Neural progenitor cell (in vitro differentiated cells): Measurements from ENCODE around the gene NEDD4. TPM values are rescaled to one million over a fixed set of nuclear protein-coding genes. Genes with fewer than 3 reads are reported as not detected.

Source experiments
- DNase-seq: peaks from one replicate; pipeline ENCODE4 v3.0.0-alpha.2; 2016; ENCODE audit warnings: low spot score
- H2AFZ ChIP-seq: fragments of 200-600 bp; sonication (generic); replicated peaks from 2 replicates; pipeline ENCODE4 v1.6.1; 2016; ENCODE audit warnings: antibody characterized with exemption
- H3F3A ChIP-seq: fragments of 200-600 bp; sonication (generic); 2 replicates; pipeline ENCODE4 v1.6.1; 2016; ENCODE audit warnings: antibody characterized with exemption, low read depth
- H3K27ac ChIP-seq: fragments of 200-600 bp; sonication (generic); 2 replicates; pipeline ENCODE4 v1.5.1; 2016; ENCODE audit warnings: mild to moderate bottlenecking
- H3K27me3 ChIP-seq: fragments of 200-600 bp; sonication (generic); 2 replicates; pipeline ENCODE4 v1.6.1; 2016; ENCODE audit warnings: mild to moderate bottlenecking, moderate library complexity
- H3K36me3 ChIP-seq: fragments of 200-600 bp; sonication (generic); 2 replicates; pipeline ENCODE4 v1.5.1; 2016
- H3K4me1 ChIP-seq: fragments of 200-600 bp; sonication (generic); 2 replicates; pipeline ENCODE4 v1.6.1; 2016; ENCODE audit warnings: mixed run types
- H3K4me2 ChIP-seq: fragments of 200-600 bp; sonication (generic); 2 replicates; pipeline ENCODE4 v1.6.1; 2016
- H3K4me3 ChIP-seq: fragments of 200-600 bp; sonication (generic); 2 replicates; pipeline ENCODE4 v1.5.1; 2016
- H3K79me2 ChIP-seq: fragments of 200-600 bp; sonication (generic); 2 replicates; pipeline ENCODE4 v1.6.1; 2016; ENCODE audit warnings: low read depth
- H3K9ac ChIP-seq: fragments of 200-600 bp; sonication (generic); 2 replicates; pipeline ENCODE4 v1.6.1; 2016
- H3K9me3 ChIP-seq: fragments of 200-600 bp; sonication (generic); 2 replicates; pipeline ENCODE4 v1.5.1; 2016; ENCODE audit warnings: low read depth
- H4K20me1 ChIP-seq: fragments of 200-600 bp; sonication (generic); 2 replicates; pipeline ENCODE4 v1.6.1; 2016; ENCODE audit warnings: low read depth
- H3K27ac Mint-ChIP-seq: 3 replicates; pipeline ENCODE4 v1.8.0; 2021; ENCODE audit warnings: mixed read lengths
- H3K27me3 Mint-ChIP-seq: 2 replicates; pipeline ENCODE4 v1.8.0; 2022; ENCODE audit warnings: low read depth, mild to moderate bottlenecking, inconsistent platforms, moderate library complexity, mixed read lengths; ENCODE audit not compliant: insufficient read depth
- H3K36me3 Mint-ChIP-seq: 3 replicates; pipeline ENCODE4 v1.8.0; 2021; ENCODE audit warnings: mixed read lengths
- H3K4me1 Mint-ChIP-seq: 3 replicates; pipeline ENCODE4 v1.8.0; 2021; ENCODE audit warnings: mixed read lengths
- H3K4me3 Mint-ChIP-seq: 3 replicates; pipeline ENCODE4 v1.8.0; 2021; ENCODE audit warnings: mild to moderate bottlenecking, moderate library complexity, mixed read lengths
- H3K9me3 Mint-ChIP-seq: 3 replicates; pipeline ENCODE4 v1.8.0; 2020; ENCODE audit warnings: mixed read lengths
- CTCF ChIP-seq: fragments of 200-600 bp; sonication (generic); IDR thresholded peaks from 2 replicates; pipeline ENCODE4 v1.5.1; 2017; ENCODE audit warnings: antibody characterized with exemption, mild to moderate bottlenecking
- EZH2 ChIP-seq: fragments of 200-600 bp; sonication (generic); IDR thresholded peaks from 2 replicates; pipeline ENCODE4 v1.6.1; 2017; ENCODE audit warnings: antibody characterized with exemption, mild to moderate bottlenecking, moderate library complexity
- EZH2phosphoT487 ChIP-seq: fragments of 200-600 bp; sonication (generic); IDR thresholded peaks from 2 replicates; pipeline ENCODE4 v1.6.1; 2017; ENCODE audit warnings: antibody characterized with exemption
- small RNA-seq: library from RNA; depleted of rRNA; stranded (forward); fragments of <200 nt; gene quantifications from one replicate; pipeline ENCODE3, GENCODE V24; 2015
- total RNA-seq: library from RNA; depleted of rRNA; stranded (reverse); fragments of >200 nt; gene quantifications from 2 replicates; pipeline ENCODE4 v1.2.3, GENCODE V29; 2015; ENCODE audit warnings: low replicate concordance

The NEDD4 gene
- total RNA-seq, 1 donor from 2014 or later = 36.7 TPM

GRCh38 chr15:55782901-55783300 lies 210.5 kb downstream of the NEDD4 start:
- no peak for DNase-seq
- Histone ChIP-seq H3K9ac (no peak overlapping the region), H3K4me3 (no peak overlapping the region), H3K36me3 (no peaks in the 10 kb centered on the region), H3K4me1 (peaks cover 44% of the 10 kb centered on the region), H3K9me3 (no peaks in the 10 kb centered on the region), H4K20me1 (no peaks in the 10 kb centered on the region), H3K4me2 (no peak overlapping the region), H3K27ac (no peak overlapping the region), H2AFZ (no peak overlapping the region), H3F3A (peaks cover 31% of the 10 kb centered on the region), H3K27me3 (no peaks in the 10 kb centered on the region), H3K79me2 (no peaks in the 10 kb centered on the region)
- peak overlapping the region; percentile 48 for H3K27ac Mint-ChIP-seq
- peaks cover 14% of the 10 kb centered on the region for H3K9me3 Mint-ChIP-seq
- no peak for TF ChIP-seq CTCF
- TF ChIP-seq EZH2 = no peak
- TF ChIP-seq EZH2phosphoT487 = no peak
- peaks cover 52% of the 10 kb centered on the region for H3K4me1 Mint-ChIP-seq
- peaks cover 11% of the 10 kb centered on the region for H3K27me3 Mint-ChIP-seq
- no peak overlapping the region for H3K4me3 Mint-ChIP-seq
- no peaks in the 10 kb centered on the region for H3K36me3 Mint-ChIP-seq

GRCh38 chr15:55780292-55780691 lies 213.1 kb downstream of the NEDD4 start:
- H3K9me3 Mint-ChIP-seq = peaks cover 14% of the 10 kb centered on the region
- Histone ChIP-seq H3K79me2 (no peaks in the 10 kb centered on the region), H4K20me1 (no peaks in the 10 kb centered on the region), H3K9ac (no peak overlapping the region), H3K9me3 (no peaks in the 10 kb centered on the region), H3K4me1 (peaks cover 23% of the 10 kb centered on the region), H3K27me3 (no peaks in the 10 kb centered on the region), H3K36me3 (no peaks in the 10 kb centered on the region), H3K4me3 (no peak overlapping the region), H3K4me2 (no peak overlapping the region), H3F3A (peaks cover 16% of the 10 kb centered on the region), H2AFZ (no peak overlapping the region), H3K27ac (no peak overlapping the region)
- no peak for TF ChIP-seq CTCF
- TF ChIP-seq EZH2phosphoT487 = no peak
- no peak overlapping the region for H3K27ac Mint-ChIP-seq
- DNase-seq = no peak
- no peak overlapping the region for H3K4me3 Mint-ChIP-seq
- H3K4me1 Mint-ChIP-seq = peaks cover 43% of the 10 kb centered on the region
- H3K36me3 Mint-ChIP-seq = no peaks in the 10 kb centered on the region
- H3K27me3 Mint-ChIP-seq = peaks cover 8% of the 10 kb centered on the region

- Histone ChIP-seq H3K9ac (no peak overlapping the region), H3K27me3 (no peaks in the 10 kb centered on the region), H3K9me3 (no peaks in the 10 kb centered on the region), H2AFZ (no peak overlapping the region), H3K27ac (no peak overlapping the region), H3K4me1 (peaks cover 28% of the 10 kb centered on the region), H3F3A (peaks cover 23% of the 10 kb centered on the region), H3K79me2 (no peaks in the 10 kb centered on the region), H4K20me1 (no peaks in the 10 kb centered on the region), H3K4me3 (no peak overlapping the region), H3K36me3 (no peaks in the 10 kb centered on the region), H3K4me2 (no peak overlapping the region)
- Mint-ChIP-seq H3K36me3 (no peaks in the 10 kb centered on the region), H3K27ac (no peak overlapping the region), H3K27me3 (peaks cover 8% of the 10 kb centered on the region), H3K9me3 (peaks cover 14% of the 10 kb centered on the region), H3K4me3 (no peak overlapping the region), H3K4me1 (peaks cover 41% of the 10 kb centered on the region)
- DNase-seq = no peak
- TF ChIP-seq EZH2 (no peak), CTCF (no peak), EZH2phosphoT487 (no peak)
These were observed 214.5 kb downstream of the NEDD4 start for GRCh38 chr15:55778932-55779331.

Small RNA genes within 50 kb of the gene (small RNA-seq; reads per million reads assigned to genes)
- not detected for gene RN7SL568P
